Limb (tissue), 2 donors: ENCODE results near the gene ATG9A.

Source experiments
- DNase-seq, 2 donors: peaks; one replicate each; pipeline ENCODE4 v3.0.0-alpha.2; 2016; ENCODE audit errors: extremely low spot score in 2 of 2

Gene ATG9A

GRCh38 chr2:219252900-219253752 lies 23.7 kb upstream of the ATG9A start, which contains the start of gene TUBA4B:
Gene TUBA4B, plus strand, starts transcription at chr2:219253243. Its CDS starts 165 bp downstream, at chr2:219253408.
- peak in 1 of 2 donors; percentile 70 for DNase-seq

- no peak for DNase-seq
Observed at GRCh38 chr2:219252570-219252899, 23.1 kb upstream of the ATG9A start.

- DNase-seq = no peak
Observed at GRCh38 chr2:219252084-219252483, 22.6 kb upstream of the ATG9A start.

GRCh38 chr2:219251656-219252055 lies 22.2 kb upstream of the ATG9A start:
- DNase-seq = no peak

GRCh38 chr2:219250049-219250781 lies 20.8 kb upstream of the ATG9A start:
- no peak for DNase-seq

- peak; percentile 53 to 70 for DNase-seq
Observed at GRCh38 chr2:219249203-219249980, 20.0 kb upstream of the ATG9A start.

- no peak for DNase-seq
Observed at GRCh38 chr2:219248845-219249202, 19.4 kb upstream of the ATG9A start.

- no peak for DNase-seq
Observed at GRCh38 chr2:219247678-219248642, 18.5 kb upstream of the ATG9A start.

- no peak for DNase-seq
Observed at GRCh38 chr2:219246559-219246958, 17.1 kb upstream of the ATG9A start.

GRCh38 chr2:219245899-219246230 lies 16.4 kb upstream of the ATG9A start:
- DNase-seq = no peak

GRCh38 chr2:219245148-219245898 lies 15.9 kb upstream of the ATG9A start, which contains the start of the genes GLB1L and STK16:
Gene GLB1L, minus strand, starts transcription at chr2:219245444. Its CDS starts 1,871 bp downstream, at chr2:219243573.
Gene STK16, plus strand, starts transcription at chr2:219245479. Its CDS starts 521 bp downstream, at chr2:219246000.
- peak; percentile 91 to 96 for DNase-seq

- DNase-seq = no peak
Observed at GRCh38 chr2:219244789-219245147, 15.3 kb upstream of the ATG9A start.

GRCh38 chr2:219243291-219243761 lies 13.9 kb upstream of the ATG9A start:
- DNase-seq = no peak

- no peak for DNase-seq
Observed at GRCh38 chr2:219234331-219234730, 4.9 kb upstream of the ATG9A start.

- no peak for DNase-seq
Observed at GRCh38 chr2:219230059-219230540, 664 bp upstream of the ATG9A start.

GRCh38 chr2:219228911-219229304 lies 528 bp downstream of the ATG9A start:
- no peak for DNase-seq

- DNase-seq = no peak
Observed at GRCh38 chr2:219228041-219228910, 1.2 kb downstream of the ATG9A start.

- DNase-seq = no peak
Observed at GRCh38 chr2:219225350-219225749, 4.1 kb downstream of the ATG9A start.
